NCI-H2227 treated with DMSO at 0.1 percent for 48 hours (cell line): Measurements from ENCODE around the gene ADH1C.
"Not testable (repeated sequence)": the region's sequence is repeated elsewhere in the genome, so short reads cannot be mapped to it uniquely, and the experiment has no call there.

Source experiments
- DNase-seq: peaks from one replicate; lab custom pipeline; 2025; lab: John Stamatoyannopoulos, UW

The ADH1C gene

DNA sequence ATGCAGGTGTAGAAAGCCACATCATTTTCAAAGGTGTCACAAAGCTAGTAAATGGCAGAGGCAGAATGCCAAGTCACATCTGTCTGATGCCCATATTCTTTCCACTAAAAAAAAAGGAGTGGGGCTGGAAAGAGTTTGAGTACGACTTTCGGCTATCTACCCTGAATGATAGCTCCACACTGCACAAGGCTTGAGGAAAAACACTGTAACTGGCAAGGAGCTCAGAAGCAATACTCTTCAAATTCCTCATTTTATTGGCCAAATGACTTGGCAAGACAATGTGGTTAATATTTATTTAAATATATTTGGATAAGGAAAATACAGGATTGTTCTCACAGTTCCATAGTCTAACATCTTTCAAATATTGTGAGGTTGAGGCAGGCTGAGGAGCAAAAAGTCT lies 5.4 kb upstream of the ADH1C start:
- DNase-seq, result no peak

DNA sequence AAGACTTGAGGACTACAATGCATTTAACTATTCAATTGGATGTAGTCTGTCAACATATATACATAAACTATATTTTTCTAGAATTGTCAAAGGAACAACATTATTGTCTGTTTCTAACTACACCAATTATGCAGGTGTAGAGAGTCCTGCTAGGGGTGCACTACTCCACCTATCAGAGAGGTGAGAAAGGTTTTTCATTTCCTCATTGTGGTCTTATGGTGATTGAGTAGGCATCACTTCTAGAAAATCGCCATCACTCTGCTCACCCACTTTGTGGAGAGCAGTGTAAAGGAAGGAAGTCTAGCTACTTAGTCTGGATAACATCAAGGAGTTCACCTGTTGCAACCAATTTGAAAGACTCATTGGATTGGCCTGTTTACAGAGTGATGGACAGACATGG lies 4.4 kb upstream of the ADH1C start:
- DNase-seq, result no peak

- DNase-seq, result not testable (repeated sequence)
Measured at GRCh38 chr4:99356149-99356548, 3.6 kb upstream of the ADH1C start.

DNA sequence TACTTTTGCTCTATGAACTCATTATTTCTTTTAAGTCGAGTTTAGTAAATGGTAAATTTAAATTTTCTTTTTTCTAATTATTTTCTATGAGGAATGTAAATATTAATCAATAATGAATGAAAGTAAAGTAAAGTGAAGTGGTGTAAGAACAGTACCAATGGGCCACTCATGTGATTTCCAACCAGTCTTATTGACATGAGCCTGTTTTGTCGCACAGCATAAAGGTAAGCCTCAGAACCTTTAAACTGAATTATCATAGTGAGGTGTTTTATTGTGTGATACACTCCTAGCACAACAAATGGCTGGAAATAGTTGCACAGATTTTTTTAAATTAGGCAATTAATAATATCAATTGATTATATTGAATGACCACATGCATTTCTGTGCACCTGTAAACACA lies 1.1 kb downstream of the ADH1C start:
- DNase-seq, result no peak

GRCh38 chr4:99349338-99349737 lies 3.2 kb downstream of the ADH1C start:
- no peak for DNase-seq

GRCh38 chr4:99342624-99343023 lies 9.9 kb downstream of the ADH1C start:
- DNase-seq, result not testable (repeated sequence)

- no peak for DNase-seq
Measured at GRCh38 chr4:99341426-99341825, 11.1 kb downstream of the ADH1C start.

DNA sequence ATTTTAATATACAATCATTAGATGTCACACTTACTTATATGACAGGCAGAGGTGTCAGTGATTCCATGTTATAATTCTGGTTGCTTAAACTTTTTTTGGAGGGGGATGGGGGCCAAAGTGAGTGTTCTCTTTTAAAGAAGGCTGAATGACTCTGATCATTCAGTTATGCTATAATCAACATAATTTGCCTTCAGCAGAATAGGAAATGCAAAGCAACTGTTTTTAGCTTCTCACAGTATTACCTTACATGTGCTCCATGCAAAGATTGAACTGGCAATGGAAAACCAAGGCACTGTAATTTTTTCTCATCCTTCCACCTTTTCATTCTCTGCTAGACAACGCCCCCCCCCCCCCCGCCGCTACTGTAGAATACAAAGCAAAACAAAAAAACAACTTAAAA lies 13.4 kb downstream of the ADH1C start:
- no peak for DNase-seq

GRCh38 chr4:99336553-99336952 lies 16.0 kb downstream of the ADH1C start:
- no peak for DNase-seq

- DNase-seq, result no peak
Measured at GRCh38 chr4:99334880-99335279, 17.7 kb downstream of the ADH1C start.

GRCh38 chr4:99330648-99331047 lies 21.9 kb downstream of the ADH1C start:
- no peak for DNase-seq

- DNase-seq, result no peak
Measured at GRCh38 chr4:99329876-99330275, 22.7 kb downstream of the ADH1C start.

DNA sequence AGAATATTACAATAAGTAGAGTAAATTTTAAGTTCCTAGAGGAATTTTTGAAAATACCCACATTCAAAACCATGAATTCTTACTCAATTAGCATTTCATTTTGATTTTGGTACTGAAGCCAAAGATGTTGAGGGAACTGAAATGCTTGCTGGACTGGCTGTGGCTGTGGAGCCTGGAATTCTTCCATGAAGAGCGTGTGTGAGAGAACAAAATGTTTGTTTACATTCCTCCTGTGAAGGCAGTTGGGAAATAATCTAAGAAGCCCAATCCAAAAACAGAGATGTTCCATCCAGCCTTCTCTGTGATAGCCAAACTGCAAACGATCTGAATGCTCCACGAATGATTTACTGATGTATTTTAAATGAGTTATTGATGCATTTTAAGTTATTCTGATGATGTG lies 27.6 kb downstream of the ADH1C start:
- no peak for DNase-seq

GRCh38 chr4:99324361-99324760 lies 28.2 kb downstream of the ADH1C start:
- no peak for DNase-seq

- DNase-seq, result no peak
Measured at GRCh38 chr4:99323756-99324155, 28.8 kb downstream of the ADH1C start.

DNA sequence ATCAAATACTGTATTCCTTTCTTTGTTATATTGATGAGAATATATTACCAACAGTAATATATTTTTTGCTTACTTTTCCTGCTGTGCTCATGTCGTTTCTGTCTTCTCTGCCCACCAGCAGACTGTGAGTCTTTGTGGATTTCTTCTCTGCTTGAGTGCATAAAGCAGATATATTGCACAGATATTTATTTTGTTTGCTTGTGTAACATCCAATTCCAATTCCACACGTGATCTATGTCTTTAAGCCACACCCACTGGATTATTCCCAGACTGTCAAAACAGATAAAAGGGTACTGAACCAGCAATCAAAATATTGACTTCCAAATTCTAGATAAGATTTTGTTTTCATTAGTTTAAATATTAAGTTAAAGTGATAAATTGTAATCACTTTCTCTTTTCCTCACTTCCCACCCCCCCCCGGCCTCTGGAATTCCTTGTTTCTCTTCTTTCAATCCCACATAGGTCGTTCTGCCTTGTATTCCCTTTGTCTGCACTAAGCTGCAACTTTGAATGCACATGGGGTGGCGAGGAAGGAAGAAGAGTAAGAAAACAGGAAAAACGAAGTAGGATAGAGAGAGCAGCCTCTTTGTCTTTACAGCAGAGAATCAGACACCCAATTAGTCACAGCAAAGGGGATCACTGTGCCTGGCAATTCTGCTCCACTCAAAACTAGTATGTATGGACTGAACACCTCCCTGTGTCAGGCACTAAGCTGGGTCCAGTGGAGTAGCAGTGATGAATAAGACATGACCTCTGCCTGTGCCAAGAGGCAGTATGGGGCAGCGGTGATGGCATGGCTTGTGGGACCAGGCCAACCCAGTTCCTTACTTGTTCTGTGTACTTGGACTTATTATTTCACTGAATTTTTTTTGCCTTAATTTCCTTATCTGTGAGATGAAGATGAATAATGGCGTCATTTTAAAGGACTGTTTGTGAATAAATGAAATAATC lies 31.0 kb downstream of the ADH1C start, which contains the start of gene ADH1B:
Gene ADH1B, minus strand, starts transcription at position 161 of the 951 bp plus-strand sequence. Its CDS starts 70 bp downstream, at position 91.
- DNase-seq, result no peak

DNA sequence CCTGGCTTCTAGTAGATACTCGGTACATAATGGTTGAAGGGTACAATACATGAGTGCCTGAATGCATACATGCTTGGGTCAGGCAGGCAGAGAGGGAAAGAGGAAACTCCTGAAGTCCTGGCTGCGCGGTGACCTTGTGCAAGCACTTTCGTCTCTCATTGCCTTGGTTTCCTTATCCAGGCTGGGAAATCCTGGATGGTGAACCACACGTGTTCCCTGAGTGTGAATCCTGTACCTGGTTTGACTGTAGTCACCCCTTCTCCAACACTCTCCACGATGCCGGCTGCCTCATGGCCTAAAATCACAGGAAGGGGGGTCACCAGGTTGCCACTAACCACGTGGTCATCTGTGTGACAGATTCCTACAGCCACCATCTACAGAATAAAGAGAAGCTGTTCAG lies 34.7 kb downstream of the ADH1C start:
- not testable (repeated sequence) for DNase-seq

- DNase-seq, result no peak
Measured at GRCh38 chr4:99317354-99317753, 35.2 kb downstream of the ADH1C start.

- no peak for DNase-seq
Measured at GRCh38 chr4:99315839-99316238, 36.7 kb downstream of the ADH1C start.

- no peak for DNase-seq
Measured at GRCh38 chr4:99314211-99314610, 38.3 kb downstream of the ADH1C start.

DNA sequence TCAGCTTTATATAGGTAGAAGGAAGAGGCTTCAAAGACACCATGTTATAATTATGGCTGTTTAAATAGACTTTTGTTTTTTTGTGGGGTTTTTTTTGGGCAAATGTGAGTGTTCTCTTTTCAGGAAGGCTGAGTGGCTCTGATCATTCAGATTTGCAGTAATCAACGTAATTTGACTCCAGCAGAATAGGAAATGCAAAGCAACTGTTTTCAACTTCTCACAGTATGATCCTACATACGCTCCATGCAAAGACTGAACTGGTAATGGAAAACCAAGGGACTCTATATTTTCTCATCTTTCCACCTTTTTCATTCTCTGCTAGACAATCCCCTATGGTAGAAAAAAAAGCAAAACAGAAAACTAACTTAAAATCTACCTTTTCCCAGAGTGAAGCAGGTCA lies 42.2 kb downstream of the ADH1C start:
- DNase-seq, result no peak

- DNase-seq, result no peak
Measured at GRCh38 chr4:99305638-99306400, 46.7 kb downstream of the ADH1C start.
